Activated CD8-positive, alpha-beta T cell treated with anti-CD3 and anti-CD28 coated beads for 36 hours (primary cell): ENCODE data around the gene CES2. TPM values are rescaled to one million over a fixed set of nuclear protein-coding genes. Genes with fewer than 3 reads are reported as not detected.

ENCODE experiments used
- ATAC-seq: fragments of 200-7000 bp; cut with Tn5 transposase; one replicate; pipeline ENCODE4 v1.10.0; 2021; ENCODE audit warnings: mild to moderate bottlenecking, moderate library complexity
- CTCF ChIA-PET: fragments of 350-600 bp; sonication (Branson Sonifier 250); formaldehyde crosslinking; loops from one replicate; lab custom pipeline; 2021; ENCODE audit warnings: antibody characterized with exemption; lab: Charles Lee
- POLR2A ChIA-PET: fragments of 350-600 bp; sonication (Branson Sonifier 250); formaldehyde crosslinking; loops from one replicate; lab custom pipeline; 2021; ENCODE audit warnings: antibody characterized with exemption; lab: Charles Lee
- DNase-seq: peaks from one replicate; pipeline ENCODE4 v3.0.0-alpha.2; 2020
- H3K27ac Mint-ChIP-seq: one replicate; pipeline ENCODE4 v1.8.0; 2021; ENCODE audit warnings: mild to moderate bottlenecking, mixed read lengths
- H3K27me3 Mint-ChIP-seq: one replicate; pipeline ENCODE4 v1.8.0; 2021; ENCODE audit warnings: mixed read lengths
- H3K36me3 Mint-ChIP-seq: one replicate; pipeline ENCODE4 v1.8.0; 2021; ENCODE audit warnings: low read depth, mixed read lengths
- H3K4me1 Mint-ChIP-seq: one replicate; pipeline ENCODE4 v1.8.0; 2021; ENCODE audit warnings: low read depth, mixed read lengths
- H3K4me3 Mint-ChIP-seq: one replicate; pipeline ENCODE4 v1.8.0; 2021; ENCODE audit warnings: mild to moderate bottlenecking, moderate library complexity, mixed read lengths
- H3K9me3 Mint-ChIP-seq: one replicate; pipeline ENCODE4 v1.8.0; 2021; ENCODE audit warnings: mixed read lengths
- intact Hi-C: fragments of 100-400 bp; cut with micrococcal nuclease; formaldehyde crosslinking; loops from one replicate; pipeline ENCODE4 v1.10.0; 2022
- total RNA-seq, 2 experiments: library from RNA; stranded (reverse); gene quantifications; one replicate each; pipeline ENCODE4 v1.2.3, GENCODE V29; 2021
- TF ChIP-seq, protein P1 (sequence below): fragments of 200-600 bp; IDR thresholded peaks from one replicate; pipeline ENCODE4 v1.8.0; 2022; ENCODE audit warnings: antibody characterized with exemption, mild to moderate bottlenecking

Gene CES2
- total RNA-seq, 2 experiments from 2014 or later, result 24.7 to 24.9 TPM

DNA sequence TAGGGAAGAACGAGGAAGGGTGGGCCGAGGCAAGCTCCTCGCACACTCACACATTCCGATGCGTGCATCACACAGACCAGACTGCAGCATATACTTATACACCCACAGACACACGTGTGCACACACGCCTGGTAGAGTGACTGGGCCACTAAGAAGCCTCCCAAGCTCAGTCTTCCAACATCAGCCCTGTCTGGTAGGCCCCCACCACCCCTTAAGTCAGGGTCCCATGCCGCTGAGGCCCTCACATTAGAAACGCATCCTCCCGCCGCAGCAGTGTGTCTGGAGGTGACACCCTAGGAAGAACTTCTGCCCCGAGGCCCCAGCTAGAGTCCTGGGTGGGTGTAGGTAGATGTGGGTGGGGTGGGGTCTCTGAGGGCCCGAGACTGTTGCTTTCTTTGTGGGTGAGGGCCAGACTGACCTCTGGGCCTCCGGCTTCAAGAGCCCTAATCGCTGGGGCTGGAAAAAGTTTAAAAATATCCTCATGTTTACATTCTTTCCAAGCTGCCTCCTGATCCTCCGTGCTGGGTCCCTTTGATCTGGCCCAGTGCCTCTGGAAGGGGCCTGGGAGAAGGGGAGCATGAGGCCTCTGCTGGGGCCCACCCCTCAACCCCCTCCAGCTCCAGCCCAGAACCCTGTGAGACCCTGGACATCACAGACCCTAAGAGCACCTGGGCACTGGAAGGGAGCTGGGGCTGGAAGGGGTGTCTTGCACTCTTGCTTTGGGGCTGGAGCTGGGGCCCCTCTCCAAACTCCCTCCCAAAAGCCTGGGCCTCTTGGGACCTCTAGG is 30.3 kb upstream of the CES2 start:
- Mint-ChIP-seq H3K36me3 (no peaks in the 10 kb centered on the region), H3K4me1 (peaks cover 8% of the 10 kb centered on the region), H3K9me3 (no peaks in the 10 kb centered on the region), H3K4me3 (no peak overlapping the region), H3K27ac (no peak overlapping the region), H3K27me3 (no peaks in the 10 kb centered on the region)
- intact Hi-C loops, result no loop called here
- DNase-seq, result no peak
- ChIA-PET POLR2A (interaction anchor here (1.0 to 1.7 kb wide), 3 partner anchors 10 to 30 kb away, joined by 3 to 5 read pairs (median 4); no protein-coding TSS in a partner anchor), CTCF (interaction anchor here (1.2 to 2.3 kb wide), 3 partner anchors 9 to 74 kb away, joined by 3 to 7 read pairs (median 5); partner anchors contain the start of gene NAE1)
- TF ChIP-seq, protein P1, sequence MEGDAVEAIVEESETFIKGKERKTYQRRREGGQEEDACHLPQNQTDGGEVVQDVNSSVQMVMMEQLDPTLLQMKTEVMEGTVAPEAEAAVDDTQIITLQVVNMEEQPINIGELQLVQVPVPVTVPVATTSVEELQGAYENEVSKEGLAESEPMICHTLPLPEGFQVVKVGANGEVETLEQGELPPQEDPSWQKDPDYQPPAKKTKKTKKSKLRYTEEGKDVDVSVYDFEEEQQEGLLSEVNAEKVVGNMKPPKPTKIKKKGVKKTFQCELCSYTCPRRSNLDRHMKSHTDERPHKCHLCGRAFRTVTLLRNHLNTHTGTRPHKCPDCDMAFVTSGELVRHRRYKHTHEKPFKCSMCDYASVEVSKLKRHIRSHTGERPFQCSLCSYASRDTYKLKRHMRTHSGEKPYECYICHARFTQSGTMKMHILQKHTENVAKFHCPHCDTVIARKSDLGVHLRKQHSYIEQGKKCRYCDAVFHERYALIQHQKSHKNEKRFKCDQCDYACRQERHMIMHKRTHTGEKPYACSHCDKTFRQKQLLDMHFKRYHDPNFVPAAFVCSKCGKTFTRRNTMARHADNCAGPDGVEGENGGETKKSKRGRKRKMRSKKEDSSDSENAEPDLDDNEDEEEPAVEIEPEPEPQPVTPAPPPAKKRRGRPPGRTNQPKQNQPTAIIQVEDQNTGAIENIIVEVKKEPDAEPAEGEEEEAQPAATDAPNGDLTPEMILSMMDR, result no peak
- no peak for ATAC-seq

DNA sequence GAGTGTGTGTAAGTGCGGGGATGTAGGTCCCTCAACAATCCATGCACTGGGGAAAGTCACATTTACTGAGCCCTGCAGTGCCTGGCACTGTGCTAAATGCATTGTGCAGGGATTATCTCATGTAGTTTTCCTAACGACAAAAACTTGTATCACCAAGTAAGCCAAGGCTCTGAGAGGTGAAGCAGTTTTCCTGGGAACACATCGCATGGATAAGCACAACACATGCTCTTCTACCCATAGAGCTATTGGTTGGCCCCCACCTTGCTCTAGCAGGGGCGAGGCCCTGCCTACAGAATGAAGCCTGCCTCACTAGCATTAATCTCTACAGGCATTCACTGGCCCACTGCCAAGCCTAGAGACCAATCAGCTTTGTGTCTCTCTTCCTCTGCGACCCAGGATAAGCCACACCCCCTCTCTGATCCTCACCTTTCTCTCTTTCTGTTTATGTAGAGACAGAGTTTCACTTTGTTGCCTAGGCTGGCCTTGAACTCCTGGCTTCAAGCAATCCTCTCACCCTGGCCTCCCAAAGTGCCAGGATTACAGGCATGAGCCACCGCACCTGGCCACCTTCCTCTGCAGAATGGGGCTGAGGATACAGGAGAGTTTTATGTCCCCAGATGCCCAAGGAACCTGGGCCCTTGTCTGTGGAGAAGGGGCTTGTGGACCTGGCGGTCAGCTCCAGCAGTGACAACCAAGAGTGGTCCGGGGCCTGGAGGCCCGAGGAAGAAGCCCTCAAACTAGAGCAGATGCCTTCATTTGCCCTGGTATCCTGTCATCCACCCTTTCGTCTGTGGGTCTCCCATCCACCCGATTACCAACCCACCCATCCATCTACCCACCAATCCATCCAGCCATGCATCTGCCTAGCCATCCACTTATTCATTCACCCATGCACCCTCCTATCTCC is 29.4 kb upstream of the CES2 start:
- TF ChIP-seq, protein P1, result no peak
- ChIA-PET POLR2A (interaction anchor here (1.7 kb wide), 1 partner anchor 9 kb away, joined by 4 read pairs; no protein-coding TSS in a partner anchor), CTCF (interaction anchor here (1.1 to 1.4 kb wide), 3 partner anchors 9 to 75 kb away, joined by 3 to 5 read pairs (median 5); partner anchors contain the start of gene NAE1)
- DNase-seq, result peak; percentile 74
- intact Hi-C loops, result no loop called here
- H3K27ac Mint-ChIP-seq, result no peak overlapping the region
- no peak overlapping the region for H3K4me3 Mint-ChIP-seq
- H3K27me3 Mint-ChIP-seq, result no peaks in the 10 kb centered on the region
- H3K9me3 Mint-ChIP-seq, result no peaks in the 10 kb centered on the region
- ATAC-seq, result peak; percentile 75
- no peaks in the 10 kb centered on the region for H3K36me3 Mint-ChIP-seq
- H3K4me1 Mint-ChIP-seq, result peaks cover 8% of the 10 kb centered on the region

DNA sequence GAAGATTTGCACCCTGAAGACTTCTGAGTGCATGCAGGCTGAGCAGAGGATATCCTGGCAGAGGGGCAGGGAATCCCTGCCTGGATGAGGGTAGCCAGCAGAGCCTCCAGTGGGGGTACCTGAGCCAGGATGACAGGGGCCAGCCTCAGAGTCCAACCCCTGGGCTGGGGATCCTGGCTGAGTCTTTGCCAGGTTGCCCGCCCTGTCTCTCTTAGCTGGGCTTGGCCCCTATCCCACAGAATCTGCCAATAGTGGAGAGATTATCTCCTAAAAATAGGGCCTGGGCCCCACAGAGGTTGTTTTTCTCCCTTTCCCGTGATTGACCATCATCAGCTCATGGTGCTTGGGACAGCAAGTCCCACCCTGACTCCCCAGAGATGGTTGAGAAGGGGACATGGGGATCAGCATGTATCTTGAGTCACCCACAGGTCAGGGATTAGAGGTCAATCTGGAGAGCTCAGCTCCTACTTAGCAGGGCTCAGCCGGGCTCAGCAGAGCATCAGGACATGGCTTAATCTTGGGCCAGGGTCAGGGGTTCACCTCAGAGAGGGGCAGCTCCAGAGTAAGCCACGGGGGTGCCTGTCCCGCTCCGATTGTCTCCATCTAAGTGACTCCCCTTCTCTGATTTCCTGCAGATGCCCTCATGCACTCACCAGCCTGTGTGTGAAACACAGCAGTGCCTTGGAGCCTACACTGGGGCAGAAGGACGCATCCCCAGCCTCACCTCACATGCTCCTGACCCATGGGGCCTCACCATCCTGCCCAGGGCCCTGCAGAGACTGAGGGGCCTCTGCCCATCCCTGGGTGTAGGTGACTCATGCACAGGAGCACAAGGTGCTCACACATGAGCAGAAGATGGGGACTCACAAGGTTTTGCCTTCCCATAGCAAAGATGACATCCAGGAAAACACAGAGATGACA is 28.1 kb upstream of the CES2 start:
- intact Hi-C loops, result no loop called here
- POLR2A ChIA-PET, result no interaction called here
- Mint-ChIP-seq H3K4me1 (peaks cover 10% of the 10 kb centered on the region), H3K4me3 (no peak overlapping the region), H3K27me3 (no peaks in the 10 kb centered on the region), H3K9me3 (no peaks in the 10 kb centered on the region), H3K36me3 (no peaks in the 10 kb centered on the region), H3K27ac (no peak overlapping the region)
- no peak for DNase-seq
- CTCF ChIA-PET, result interaction anchor here (0.6 to 1.4 kb wide), 5 partner anchors 10 to 1521 kb away, joined by 3 to 5 read pairs (median 3); partner anchors contain the start of gene NAE1
- TF ChIP-seq, protein P1, result no peak
- ATAC-seq, result no peak

DNA sequence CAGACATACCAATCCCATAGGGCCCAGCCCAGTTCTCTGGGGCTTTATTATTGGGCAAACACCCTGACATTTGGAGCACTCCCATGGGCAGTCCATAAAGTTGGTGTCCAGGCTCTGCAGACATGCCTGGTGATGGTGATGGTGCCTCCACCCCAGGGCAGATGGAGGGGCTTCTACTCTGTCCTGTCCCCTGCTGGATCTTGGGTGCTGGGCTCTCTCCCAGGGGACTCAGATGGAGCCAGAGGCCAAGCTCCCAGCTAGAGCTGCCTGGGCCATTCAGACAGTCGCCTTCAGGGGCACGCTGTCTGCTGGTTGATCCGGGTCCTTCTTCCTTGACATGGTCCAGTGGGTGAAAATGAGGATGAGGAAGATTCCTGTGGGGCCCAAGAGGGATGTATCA is 27.2 kb upstream of the CES2 start:
- CTCF ChIA-PET, result no interaction called here
- POLR2A ChIA-PET, result no interaction called here
- Mint-ChIP-seq H3K9me3 (no peaks in the 10 kb centered on the region), H3K36me3 (no peaks in the 10 kb centered on the region), H3K27ac (no peak overlapping the region), H3K4me3 (no peak overlapping the region), H3K4me1 (peaks cover 10% of the 10 kb centered on the region), H3K27me3 (no peaks in the 10 kb centered on the region)
- DNase-seq (no peak), ATAC-seq (no peak)
- intact Hi-C loops, result no loop called here
- TF ChIP-seq, protein P1, result no peak
